ENCODE results near the gene GNA14.

GRCh38 chr9:77651203-77651602 lies 3.1 kb upstream of the GNA14 start:
- TF ChIP-seq, protein P1, sequence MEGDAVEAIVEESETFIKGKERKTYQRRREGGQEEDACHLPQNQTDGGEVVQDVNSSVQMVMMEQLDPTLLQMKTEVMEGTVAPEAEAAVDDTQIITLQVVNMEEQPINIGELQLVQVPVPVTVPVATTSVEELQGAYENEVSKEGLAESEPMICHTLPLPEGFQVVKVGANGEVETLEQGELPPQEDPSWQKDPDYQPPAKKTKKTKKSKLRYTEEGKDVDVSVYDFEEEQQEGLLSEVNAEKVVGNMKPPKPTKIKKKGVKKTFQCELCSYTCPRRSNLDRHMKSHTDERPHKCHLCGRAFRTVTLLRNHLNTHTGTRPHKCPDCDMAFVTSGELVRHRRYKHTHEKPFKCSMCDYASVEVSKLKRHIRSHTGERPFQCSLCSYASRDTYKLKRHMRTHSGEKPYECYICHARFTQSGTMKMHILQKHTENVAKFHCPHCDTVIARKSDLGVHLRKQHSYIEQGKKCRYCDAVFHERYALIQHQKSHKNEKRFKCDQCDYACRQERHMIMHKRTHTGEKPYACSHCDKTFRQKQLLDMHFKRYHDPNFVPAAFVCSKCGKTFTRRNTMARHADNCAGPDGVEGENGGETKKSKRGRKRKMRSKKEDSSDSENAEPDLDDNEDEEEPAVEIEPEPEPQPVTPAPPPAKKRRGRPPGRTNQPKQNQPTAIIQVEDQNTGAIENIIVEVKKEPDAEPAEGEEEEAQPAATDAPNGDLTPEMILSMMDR (IDR thresholded peaks at IDR 0.05): no peak
- TF ChIP-seq POLR2A (IDR thresholded peaks at IDR 0.05): no peak
